Activated T-cell treated with anti-CD3 and anti-CD28 coated beads, Interleukin-2, amount 50 U/mL, for 4 hours (primary cell): Measurements from ENCODE around the gene EXOSC3. TPM values are rescaled to one million over a fixed set of nuclear protein-coding genes. Genes with fewer than 3 reads are reported as not detected.
"Not testable (repeated sequence)": the region's sequence is repeated elsewhere in the genome, so short reads cannot be mapped to it uniquely, and the experiment has no call there.

ENCODE experiments used
- ATAC-seq, 2 donors: fragments of 200-7000 bp; cut with Tn5 transposase; one replicate each; pipeline ENCODE4 v1.10.0; 2021
- DNase-seq: peaks from one replicate; pipeline ENCODE4 v3.0.0-alpha.2; 2020
- H3K27me3 Mint-ChIP-seq: one replicate; pipeline ENCODE4 v1.8.0; 2021; ENCODE audit warnings: low read depth, mixed read lengths
- H3K36me3 Mint-ChIP-seq: one replicate; pipeline ENCODE4 v1.8.0; 2022; ENCODE audit warnings: mixed read lengths; ENCODE audit not compliant: insufficient read depth
- H3K4me1 Mint-ChIP-seq: one replicate; pipeline ENCODE4 v1.8.0; 2021; ENCODE audit warnings: low read depth, mixed read lengths
- H3K4me3 Mint-ChIP-seq: one replicate; pipeline ENCODE4 v1.8.0; 2021; ENCODE audit warnings: mild to moderate bottlenecking, moderate library complexity, mixed read lengths
- H3K9me3 Mint-ChIP-seq: one replicate; pipeline ENCODE4 v1.8.0; 2021; ENCODE audit warnings: mixed read lengths
- total RNA-seq, 3 donors: library from RNA; stranded (reverse); gene quantifications; one replicate each; pipeline ENCODE4 v1.2.1, GENCODE V29; 2021

Gene EXOSC3
- total RNA-seq, 3 donors from 2014 or later: 120 to 123 (median 122) TPM

- peak; percentile 95 to 96 for ATAC-seq
- Mint-ChIP-seq H3K9me3 (no peaks in the 10 kb centered on the region), H3K4me3 (peak within 1 kb of the TSS; percentile 96), H3K4me1 (peaks cover 34% of the 10 kb centered on the region), H3K36me3 (peaks cover 1% of the 10 kb centered on the region), H3K27me3 (no peaks in the 10 kb centered on the region)
- peak; percentile 71 for DNase-seq
These were observed 31.2 kb downstream of the EXOSC3 start, which contains the start of gene TRMT10B for GRCh38 chr9:37753489-37754190. Gene TRMT10B (plus strand): TSS chr9:37753805. CDS start chr9:37761932, 8,127 bp downstream.

- Mint-ChIP-seq H3K4me1 (peaks cover 34% of the 10 kb centered on the region), H3K9me3 (no peaks in the 10 kb centered on the region), H3K4me3 (peak overlapping the region; percentile 96), H3K27me3 (peaks cover 1% of the 10 kb centered on the region), H3K36me3 (peaks cover 1% of the 10 kb centered on the region)
- no peak for DNase-seq
- ATAC-seq: no peak
These were observed 32.0 kb downstream of the EXOSC3 start for GRCh38 chr9:37752642-37753488.

- not testable (repeated sequence) for DNase-seq, ATAC-seq, H3K36me3 Mint-ChIP-seq, H3K27me3 Mint-ChIP-seq, H3K9me3 Mint-ChIP-seq
- peaks cover 29% of the 10 kb centered on the region for H3K4me1 Mint-ChIP-seq
- peak overlapping the region; percentile 96 for H3K4me3 Mint-ChIP-seq
These were observed 32.8 kb downstream of the EXOSC3 start for GRCh38 chr9:37752112-37752511.

- peaks cover 28% of the 10 kb centered on the region for H3K4me1 Mint-ChIP-seq
- not testable (repeated sequence) for DNase-seq, H3K27me3 Mint-ChIP-seq
These were observed 33.2 kb downstream of the EXOSC3 start for GRCh38 chr9:37751704-37752103.

GRCh38 chr9:37751186-37751585, 33.7 kb downstream of the EXOSC3 start:
- ATAC-seq: no peak
- no peak overlapping the region for H3K4me3 Mint-ChIP-seq
- peaks cover 28% of the 10 kb centered on the region for H3K4me1 Mint-ChIP-seq
- H3K27me3 Mint-ChIP-seq: peaks cover 3% of the 10 kb centered on the region
- H3K36me3 Mint-ChIP-seq: peaks cover 1% of the 10 kb centered on the region
- no peaks in the 10 kb centered on the region for H3K9me3 Mint-ChIP-seq
- DNase-seq: no peak

More at GRCh38 chr9:37751704-37752103, 33.2 kb downstream of the EXOSC3 start:
- H3K4me3 Mint-ChIP-seq, H3K36me3 Mint-ChIP-seq, H3K9me3 Mint-ChIP-seq, ATAC-seq: not testable (repeated sequence)

- H3K36me3 Mint-ChIP-seq: no peaks in the 10 kb centered on the region
- H3K9me3 Mint-ChIP-seq: no peaks in the 10 kb centered on the region
- DNase-seq (no peak), ATAC-seq (no peak)
- H3K27me3 Mint-ChIP-seq: peaks cover 3% of the 10 kb centered on the region
- no peak overlapping the region for H3K4me3 Mint-ChIP-seq
- H3K4me1 Mint-ChIP-seq: peaks cover 12% of the 10 kb centered on the region
These were observed 35.7 kb downstream of the EXOSC3 start for GRCh38 chr9:37749129-37749528.

GRCh38 chr9:37747271-37747753, 37.6 kb downstream of the EXOSC3 start:
- no peaks in the 10 kb centered on the region for H3K9me3 Mint-ChIP-seq
- H3K4me3 Mint-ChIP-seq: no peak overlapping the region
- DNase-seq: peak; percentile 48
- peaks cover 3% of the 10 kb centered on the region for H3K27me3 Mint-ChIP-seq
- peak; percentile 91 to 94 for ATAC-seq
- H3K36me3 Mint-ChIP-seq: no peaks in the 10 kb centered on the region
- no peaks in the 10 kb centered on the region for H3K4me1 Mint-ChIP-seq

- no peaks in the 10 kb centered on the region for H3K4me1 Mint-ChIP-seq
- H3K4me3 Mint-ChIP-seq: no peak overlapping the region
- H3K36me3 Mint-ChIP-seq: no peaks in the 10 kb centered on the region
- no peaks in the 10 kb centered on the region for H3K9me3 Mint-ChIP-seq
- ATAC-seq: no peak
- DNase-seq: no peak
- H3K27me3 Mint-ChIP-seq: peaks cover 3% of the 10 kb centered on the region
These were observed 38.2 kb downstream of the EXOSC3 start for GRCh38 chr9:37746448-37747270.

- Mint-ChIP-seq H3K9me3 (no peaks in the 10 kb centered on the region), H3K27me3 (peaks cover 3% of the 10 kb centered on the region), H3K36me3 (no peaks in the 10 kb centered on the region), H3K4me3 (no peak overlapping the region), H3K4me1 (no peaks in the 10 kb centered on the region)
- ATAC-seq (no peak), DNase-seq (no peak)
These were observed 38.9 kb downstream of the EXOSC3 start for GRCh38 chr9:37745970-37746369.

GRCh38 chr9:37740631-37741328, 44.1 kb downstream of the EXOSC3 start:
- H3K9me3 Mint-ChIP-seq: no peaks in the 10 kb centered on the region
- no peaks in the 10 kb centered on the region for H3K36me3 Mint-ChIP-seq
- no peak overlapping the region for H3K4me3 Mint-ChIP-seq
- H3K4me1 Mint-ChIP-seq: no peaks in the 10 kb centered on the region
- no peaks in the 10 kb centered on the region for H3K27me3 Mint-ChIP-seq
- DNase-seq (no peak), ATAC-seq (no peak)

- Mint-ChIP-seq H3K9me3 (no peaks in the 10 kb centered on the region), H3K36me3 (no peaks in the 10 kb centered on the region), H3K4me1 (no peaks in the 10 kb centered on the region), H3K4me3 (no peak overlapping the region), H3K27me3 (no peaks in the 10 kb centered on the region)
- DNase-seq (no peak), ATAC-seq (no peak)
These were observed 44.7 kb downstream of the EXOSC3 start for GRCh38 chr9:37740128-37740527.

GRCh38 chr9:37739222-37739621, 45.6 kb downstream of the EXOSC3 start:
- Mint-ChIP-seq H3K9me3 (no peaks in the 10 kb centered on the region), H3K4me3 (no peak overlapping the region), H3K4me1 (no peaks in the 10 kb centered on the region)

GRCh38 chr9:37732952-37733351, 51.9 kb downstream of the EXOSC3 start:
- no peaks in the 10 kb centered on the region for H3K9me3 Mint-ChIP-seq
- DNase-seq: no peak
- H3K4me3 Mint-ChIP-seq: no peak overlapping the region

More at GRCh38 chr9:37739222-37739621, 45.6 kb downstream of the EXOSC3 start:
- H3K27me3 Mint-ChIP-seq: no peaks in the 10 kb centered on the region
- no peak for ATAC-seq
- H3K36me3 Mint-ChIP-seq: no peaks in the 10 kb centered on the region
- DNase-seq: no peak

More at GRCh38 chr9:37732952-37733351, 51.9 kb downstream of the EXOSC3 start:
- no peaks in the 10 kb centered on the region for H3K36me3 Mint-ChIP-seq
- no peaks in the 10 kb centered on the region for H3K4me1 Mint-ChIP-seq
- H3K27me3 Mint-ChIP-seq: peaks cover 4% of the 10 kb centered on the region
- ATAC-seq: no peak
